Measurements from ENCODE around the gene SPRYD4. TPM values are rescaled to one million over a fixed set of nuclear protein-coding genes. Genes with fewer than 3 reads are reported as not detected.

SPRYD4 gene
- total RNA-seq, 1 donor from 2014 or later, result 3.1 TPM

- peaks cover 12% of the 10 kb centered on the region for H3K4me1 ChIP-seq
- no peaks in the 10 kb centered on the region for H3K9me3 ChIP-seq
- ATAC-seq (no peak), DNase-seq (no peak)
- intact Hi-C loops (cut with DNase I), result no loop called here
- H3K27ac ChIP-seq, result no peak overlapping the region
- H3K36me3 ChIP-seq, result no peaks in the 10 kb centered on the region
- H3K27me3 ChIP-seq (ENCODE audit: low read depth), result no peaks in the 10 kb centered on the region
- no peak for TF ChIP-seq CTCF (IDR thresholded peaks at IDR 0.05)
- no peak overlapping the region for H3K4me3 ChIP-seq
These were observed 18.1 kb upstream of the SPRYD4 start for GRCh38 chr12:56450241-56450640.

GRCh38 chr12:56451147-56451546, 17.2 kb upstream of the SPRYD4 start:
- Histone ChIP-seq H3K27me3 (ENCODE audit: low read depth) (no peaks in the 10 kb centered on the region), H3K36me3 (no peaks in the 10 kb centered on the region), H3K4me1 (peaks cover 12% of the 10 kb centered on the region), H3K27ac (no peak overlapping the region), H3K9me3 (no peaks in the 10 kb centered on the region), H3K4me3 (no peak overlapping the region)
- intact Hi-C loops (cut with DNase I), result no loop called here
- TF ChIP-seq CTCF (IDR thresholded peaks at IDR 0.05), result no peak
- DNase-seq (no peak), ATAC-seq (no peak)

- no peaks in the 10 kb centered on the region for H3K27me3 ChIP-seq (ENCODE audit: low read depth)
- no peak for TF ChIP-seq CTCF (IDR thresholded peaks at IDR 0.05)
- DNase-seq (no peak), ATAC-seq (no peak)
- no peaks in the 10 kb centered on the region for H3K9me3 ChIP-seq
- H3K4me3 ChIP-seq, result no peak within 1 kb of the TSS
- intact Hi-C loops (cut with DNase I), result no loop called here
- peaks cover 5% of the 10 kb centered on the region for H3K4me1 ChIP-seq
- no peak within 1 kb of the TSS for H3K27ac ChIP-seq
- H3K36me3 ChIP-seq, result no peaks in the 10 kb centered on the region
These were observed 13.8 kb upstream of the SPRYD4 start, which contains the start of gene MIP for GRCh38 chr12:56454557-56454956. TSS of gene MIP (minus strand) at chr12:56454657. CDS start at chr12:56454613, 44 bp downstream.

GRCh38 chr12:56457817-56458216, 10.6 kb upstream of the SPRYD4 start:
- no peak for ATAC-seq
- no peak for DNase-seq
- TF ChIP-seq CTCF (IDR thresholded peaks at IDR 0.05), result no peak

GRCh38 chr12:56461235-56462159, 6.9 kb upstream of the SPRYD4 start:
- peaks cover 6% of the 10 kb centered on the region for H3K4me1 ChIP-seq
- no peak for TF ChIP-seq CTCF (IDR thresholded peaks at IDR 0.05)
- H3K27me3 ChIP-seq (ENCODE audit: low read depth), result no peaks in the 10 kb centered on the region
- no peaks in the 10 kb centered on the region for H3K9me3 ChIP-seq
- H3K36me3 ChIP-seq, result no peaks in the 10 kb centered on the region
- no peak for ATAC-seq
- H3K4me3 ChIP-seq, result no peak overlapping the region
- no peak overlapping the region for H3K27ac ChIP-seq
- no peak for DNase-seq
- intact Hi-C loops (cut with DNase I), result no loop called here

More at GRCh38 chr12:56457817-56458216, 10.6 kb upstream of the SPRYD4 start:
- Histone ChIP-seq H3K4me1 (no peaks in the 10 kb centered on the region), H3K27me3 (ENCODE audit: low read depth) (no peaks in the 10 kb centered on the region), H3K36me3 (no peaks in the 10 kb centered on the region), H3K9me3 (no peaks in the 10 kb centered on the region), H3K27ac (no peak overlapping the region), H3K4me3 (no peak overlapping the region)
- intact Hi-C loops (cut with DNase I), result no loop called here
